HCT116 (cell line): ENCODE data around the gene MT1X. TPM values are rescaled to one million over a fixed set of nuclear protein-coding genes. Genes with fewer than 3 reads are reported as not detected.

Source experiments
- ATAC-seq: fragments of 200-7000 bp; cut with Tn5 transposase; 2 replicates; pipeline ENCODE4 v1.9.1; 2020; ENCODE audit warnings: mild to moderate bottlenecking, moderate library complexity
- BruUV-seq: library from RNA; stranded (reverse); fragments of 400-500 nt; replicated peaks from 2 replicates; lab custom pipeline; 2021; lab: Mats Ljungman, UMichigan
- CTCF ChIA-PET: fragments of 300-600 bp; sonication (Branson Sonifier 250); formaldehyde crosslinking; loops from one replicate; lab custom pipeline; 2021; ENCODE audit warnings: antibody characterized with exemption; lab: Charles Lee
- POLR2A ChIA-PET: fragments of 300-600, 350-600 bp; sonication (Branson Sonifier 250); formaldehyde crosslinking; loops from one replicate; lab custom pipeline; 2021; ENCODE audit warnings: antibody characterized with exemption; lab: Charles Lee
- RAD21 ChIA-PET, 2 experiments: fragments of 300-600 bp; sonication (Branson Sonifier 250); formaldehyde crosslinking; loops; one replicate each; lab custom pipeline; 2023; ENCODE audit warnings: low total read pairs in 2 of 2; ENCODE audit not compliant: uncharacterized antibody in 2 of 2, unreplicated experiment in 2 of 2, low non-redundant PET in 1 of 2; lab: Charles Lee
- DNase-seq: peaks from one replicate; pipeline ENCODE4 v3.0.0-alpha.2; 2010; ENCODE audit warnings: low read depth, low spot score
- H2AFZ ChIP-seq: fragments of 200-600 bp; shearing (Covaris generic), sonication (generic); 2 replicates; pipeline ENCODE4 v1.6.1; 2017; ENCODE audit warnings: low read depth, mixed run types, mixed read lengths, antibody characterized with exemption, low read length; ENCODE audit not compliant: poor library complexity, severe bottlenecking
- H3K27ac ChIP-seq: 2 replicates; pipeline ENCODE4 v1.5.1; 2012; ENCODE audit warnings: low read depth, low read length
- H3K27me3 ChIP-seq: fragments of 200-600 bp; sonication (generic); 2 replicates; pipeline ENCODE4 v1.6.1; 2016; ENCODE audit warnings: mixed run types, low read length, mixed read lengths; ENCODE audit not compliant: insufficient read depth
- H3K36me3 ChIP-seq, 2 experiments: fragments of 200-500 bp in 1 of 2; fragments of 200-600 bp in 1 of 2; sonication (Bioruptor generic) in 1 of 2; sonication (generic) in 1 of 2; 2 replicates each; pipeline versions ENCODE4 v1.5.1 to v1.6.1; 2014 to 2016; ENCODE audit warnings: low read length in 2 of 2, inconsistent platforms in 1 of 2, mixed read lengths in 1 of 2, mixed run types in 1 of 2; ENCODE audit not compliant: insufficient read depth in 2 of 2, control insufficient read depth in 1 of 2
- H3K4me1 ChIP-seq, 2 experiments: fragments of 200-600 bp in 1 of 2; sonication (generic) in 1 of 2; 2 replicates each; pipeline versions ENCODE4 v1.5.1 to v1.6.1; 2012 to 2017; ENCODE audit warnings: low read length in 2 of 2, inconsistent platforms in 1 of 2, mild to moderate bottlenecking in 1 of 2, mixed read lengths in 1 of 2, mixed run types in 1 of 2, moderate library complexity in 1 of 2; ENCODE audit not compliant: insufficient read depth in 2 of 2, control insufficient read depth in 1 of 2
- H3K4me2 ChIP-seq: fragments of 200-600 bp; sonication (generic); 2 replicates; pipeline ENCODE4 v1.6.1; 2017; ENCODE audit warnings: mixed run types, low read length, mixed read lengths
- H3K4me3 ChIP-seq, 2 experiments: fragments of 200-600 bp in 1 of 2; sonication (generic) in 1 of 2; replicated peaks in 1 of 2; 2 replicates each; pipeline ENCODE4 v1.5.1; 2011 to 2016; ENCODE audit warnings: low read length in 2 of 2, control low read depth in 1 of 2, low read depth in 1 of 2, mild to moderate bottlenecking in 1 of 2, mixed read lengths in 1 of 2, mixed run types in 1 of 2
- H3K79me2 ChIP-seq: fragments of 200-600 bp; sonication (generic); 2 replicates; pipeline ENCODE4 v1.6.1; 2017; ENCODE audit warnings: mild to moderate bottlenecking, mixed run types, low read length, moderate library complexity, mixed read lengths; ENCODE audit not compliant: insufficient read depth
- H3K9ac ChIP-seq: fragments of 200-600 bp; sonication (generic); 2 replicates; pipeline ENCODE4 v1.6.1; 2016; ENCODE audit warnings: low read length, mixed read lengths
- H3K9me2 ChIP-seq: fragments of 200-600 bp; sonication (generic), shearing (Covaris generic); 2 replicates; pipeline ENCODE4 v1.6.1; 2017; ENCODE audit warnings: mixed run types, mild to moderate bottlenecking, moderate library complexity; ENCODE audit not compliant: insufficient read depth
- H3K9me3 ChIP-seq, 2 experiments: fragments of 200-500 bp in 1 of 2; fragments of 200-600 bp in 1 of 2; sonication (Bioruptor generic) in 1 of 2; sonication (generic) in 1 of 2; 2 replicates each; pipeline ENCODE4 v1.6.1; 2014 to 2017; ENCODE audit warnings: low read length in 2 of 2, mixed read lengths in 2 of 2, inconsistent platforms in 1 of 2, low read depth in 1 of 2, mild to moderate bottlenecking in 1 of 2, mixed run types in 1 of 2, moderate library complexity in 1 of 2; ENCODE audit not compliant: control insufficient read depth in 1 of 2, insufficient read depth in 1 of 2
- H4K20me1 ChIP-seq: fragments of 200-600 bp; sonication (generic), shearing (Covaris generic); 2 replicates; pipeline ENCODE4 v1.6.1; 2017; ENCODE audit warnings: mixed run types, mild to moderate bottlenecking, moderate library complexity; ENCODE audit not compliant: insufficient read depth
- CBX3 ChIP-seq: IDR thresholded peaks from 2 replicates; pipeline ENCODE4 v1.6.1; 2012; ENCODE audit warnings: low read depth
- CTCF ChIP-seq, 3 experiments: fragments of 200-600 bp in 1 of 3; sonication (generic) in 1 of 3; IDR thresholded peaks in 2 of 3; conservative IDR thresholded peaks in 1 of 3; 2 replicates each; pipeline ENCODE4 v1.5.1; 2012 to 2017; ENCODE audit warnings: low read depth in 2 of 3, low read length in 2 of 3, antibody characterized with exemption in 1 of 3, borderline replicate concordance in 1 of 3, control low read depth in 1 of 3, mild to moderate bottlenecking in 1 of 3, mixed read lengths in 1 of 3, mixed run types in 1 of 3, moderate library complexity in 1 of 3; ENCODE audit not compliant: insufficient read depth in 1 of 3
- EGR1 ChIP-seq: IDR thresholded peaks from 2 replicates; pipeline ENCODE4 v1.6.1; 2012; ENCODE audit warnings: low read depth
- ELF1 ChIP-seq: IDR thresholded peaks from 2 replicates; pipeline ENCODE4 v1.6.1; 2012; ENCODE audit warnings: low read depth, borderline replicate concordance
- RAD21 ChIP-seq: IDR thresholded peaks from 2 replicates; pipeline ENCODE4 v1.6.1; 2012; ENCODE audit warnings: low read depth, mild to moderate bottlenecking
- YY1 ChIP-seq: IDR thresholded peaks from 2 replicates; pipeline ENCODE4 v1.6.1; 2011; ENCODE audit warnings: low read length, low read depth, moderate library complexity, mild to moderate bottlenecking; ENCODE audit not compliant: insufficient replicate concordance; ENCODE audit errors: extremely low read depth
- ZFX ChIP-seq: fragments of 450-650 bp; IDR thresholded peaks from 2 replicates; pipeline ENCODE4 v1.6.1; 2017
- intact Hi-C: fragments of 100-400 bp; cut with micrococcal nuclease; formaldehyde crosslinking; loops from 2 replicates; pipeline ENCODE4 v1.10.0; 2022
- total RNA-seq: library from RNA; stranded (reverse); gene quantifications from one replicate; pipeline ENCODE4 v1.2.1, GENCODE V29; 2021; ENCODE audit not compliant: unreplicated experiment

The MT1X gene
- total RNA-seq, 1 experiment from 2014 or later: 50.2 TPM

- ChIA-PET POLR2A (no interaction called here), CTCF (no interaction called here), RAD21 (no interaction called here)
- DNase-seq (no peak), ATAC-seq (no peak)
- Histone ChIP-seq H3K27ac (no peak overlapping the region), H3K36me3 (no peaks in the 10 kb centered on the region), H4K20me1 (no peaks in the 10 kb centered on the region), H3K4me1 (peaks cover 5 to 23% of the 10 kb centered on the region in 2 experiments; a peak in 3 of 4 replicates), H2AFZ (no peak overlapping the region), H3K9ac (no peak overlapping the region), H3K4me3 (no peak overlapping the region), H3K9me2 (no peaks in the 10 kb centered on the region), H3K27me3 (no peaks in the 10 kb centered on the region), H3K4me2 (no peak overlapping the region), H3K79me2 (no peaks in the 10 kb centered on the region), H3K9me3 (no peaks in the 10 kb centered on the region)
- intact Hi-C loops: no loop called here
- TF ChIP-seq YY1: no peak
- TF ChIP-seq CBX3: no peak
- TF ChIP-seq EGR1: no peak
- TF ChIP-seq ELF1: no peak
- no peak for TF ChIP-seq ZFX
- no peak for TF ChIP-seq RAD21
- TF ChIP-seq CTCF (IDR thresholded peaks at IDR 0.05 in 2 of 3, conservative IDR thresholded peaks at IDR 0.05 in 1 of 3; ENCODE audit: borderline replicate concordance in 1 of 3, insufficient read depth in 1 of 3, low read depth in 2 of 3, low read length in 2 of 3): no peak
- BruUV-seq: no TSS peak
Observed at GRCh38 chr16:56677474-56677873, 4.8 kb upstream of the MT1X start.
